ENCODE data around the gene XCR1.
"Not testable (repeated sequence)": the region's sequence is repeated elsewhere in the genome, so short reads cannot be mapped to it uniquely, and the experiment has no call there.

DNA sequence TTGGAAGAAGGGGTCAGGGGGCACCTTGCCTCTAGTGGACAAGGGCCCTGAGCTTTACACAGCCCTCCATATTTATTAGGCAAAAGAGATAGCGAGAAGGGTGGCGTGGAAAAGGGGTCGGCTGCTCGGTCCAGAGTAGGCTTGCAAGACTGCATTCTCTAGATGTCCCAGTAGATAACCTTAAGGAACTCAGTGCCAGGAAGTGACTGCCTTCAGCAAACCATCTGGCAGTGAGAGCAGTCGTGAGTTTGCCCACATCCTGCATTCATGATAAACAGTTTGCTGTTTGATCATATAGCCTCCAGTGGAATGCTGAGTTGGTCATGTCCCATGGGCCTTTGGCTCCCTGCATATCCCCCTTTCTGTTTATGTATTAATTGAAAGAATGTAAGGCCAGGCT lies 18.9 kb upstream of the XCR1 start:
- TF ChIP-seq, protein P1, sequence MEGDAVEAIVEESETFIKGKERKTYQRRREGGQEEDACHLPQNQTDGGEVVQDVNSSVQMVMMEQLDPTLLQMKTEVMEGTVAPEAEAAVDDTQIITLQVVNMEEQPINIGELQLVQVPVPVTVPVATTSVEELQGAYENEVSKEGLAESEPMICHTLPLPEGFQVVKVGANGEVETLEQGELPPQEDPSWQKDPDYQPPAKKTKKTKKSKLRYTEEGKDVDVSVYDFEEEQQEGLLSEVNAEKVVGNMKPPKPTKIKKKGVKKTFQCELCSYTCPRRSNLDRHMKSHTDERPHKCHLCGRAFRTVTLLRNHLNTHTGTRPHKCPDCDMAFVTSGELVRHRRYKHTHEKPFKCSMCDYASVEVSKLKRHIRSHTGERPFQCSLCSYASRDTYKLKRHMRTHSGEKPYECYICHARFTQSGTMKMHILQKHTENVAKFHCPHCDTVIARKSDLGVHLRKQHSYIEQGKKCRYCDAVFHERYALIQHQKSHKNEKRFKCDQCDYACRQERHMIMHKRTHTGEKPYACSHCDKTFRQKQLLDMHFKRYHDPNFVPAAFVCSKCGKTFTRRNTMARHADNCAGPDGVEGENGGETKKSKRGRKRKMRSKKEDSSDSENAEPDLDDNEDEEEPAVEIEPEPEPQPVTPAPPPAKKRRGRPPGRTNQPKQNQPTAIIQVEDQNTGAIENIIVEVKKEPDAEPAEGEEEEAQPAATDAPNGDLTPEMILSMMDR (IDR thresholded peaks at IDR 0.05 in 4 of 5, conservative IDR thresholded peaks at IDR 0.05 in 1 of 5): not testable (repeated sequence)
- not testable (repeated sequence) for TF ChIP-seq POLR2A (IDR thresholded peaks at IDR 0.05)
